Fibroblast of gingiva (primary cell): ENCODE measurements around the gene RBMS3.
A peak's percentile ranks its signal among the peaks of the same experiment; 100 is the strongest.

Experiments
- DNase-seq: peaks from one replicate; pipeline ENCODE4 v3.0.0-alpha.2; 2011; ENCODE audit warnings: low read depth

RBMS3 gene

GRCh38 chr3:29892976-29893554, 612.2 kb downstream of the RBMS3 start:
- no peak for DNase-seq

- no peak for DNase-seq
Observed at GRCh38 chr3:29896856-29897255, 616.0 kb downstream of the RBMS3 start.

GRCh38 chr3:29898171-29898965, 617.5 kb downstream of the RBMS3 start:
- no peak for DNase-seq

GRCh38 chr3:29899021-29899420, 618.1 kb downstream of the RBMS3 start:
- DNase-seq: no peak

- no peak for DNase-seq
Observed at GRCh38 chr3:29901097-29901496, 620.2 kb downstream of the RBMS3 start.

GRCh38 chr3:29903600-29903999, 622.7 kb downstream of the RBMS3 start:
- DNase-seq: no peak

- peak; percentile 57 for DNase-seq
Observed at GRCh38 chr3:29906906-29907305, 626.0 kb downstream of the RBMS3 start.

GRCh38 chr3:29912600-29913288, 631.9 kb downstream of the RBMS3 start:
- no peak for DNase-seq

GRCh38 chr3:29914861-29915524, 634.1 kb downstream of the RBMS3 start:
- DNase-seq: peak; percentile 64

- no peak for DNase-seq
Observed at GRCh38 chr3:29919571-29919970, 638.7 kb downstream of the RBMS3 start.

GRCh38 chr3:29922992-29923746, 642.3 kb downstream of the RBMS3 start:
- peak; percentile 89 for DNase-seq

- DNase-seq: no peak
Observed at GRCh38 chr3:29924783-29925561, 644.1 kb downstream of the RBMS3 start.

GRCh38 chr3:29926378-29926777, 645.5 kb downstream of the RBMS3 start:
- no peak for DNase-seq

GRCh38 chr3:29932696-29933325, 651.9 kb downstream of the RBMS3 start:
- DNase-seq: peak; percentile 83

- no peak for DNase-seq
Observed at GRCh38 chr3:29933802-29934490, 653.1 kb downstream of the RBMS3 start.

- DNase-seq: no peak
Observed at GRCh38 chr3:29934751-29935150, 653.9 kb downstream of the RBMS3 start.

- DNase-seq: no peak
Observed at GRCh38 chr3:29936054-29936453, 655.2 kb downstream of the RBMS3 start.

- no peak for DNase-seq
Observed at GRCh38 chr3:29936766-29937165, 655.9 kb downstream of the RBMS3 start.

- no peak for DNase-seq
Observed at GRCh38 chr3:29937185-29937584, 656.3 kb downstream of the RBMS3 start.

- no peak for DNase-seq
Observed at GRCh38 chr3:29940759-29941323, 660.0 kb downstream of the RBMS3 start.
